Left ventricle myocardium inferior (tissue), 1 donor: ENCODE data around the gene TMEM30B. TPM values are rescaled to one million over a fixed set of nuclear protein-coding genes. Genes with fewer than 3 reads are reported as not detected.

ENCODE experiments used
- DNase-seq: peaks from one replicate; pipeline ENCODE4 v3.0.0-alpha.2; 2020
- H3K27ac ChIP-seq: fragments of 200-600 bp; replicated peaks from 2 replicates; pipeline ENCODE4 v1.8.0; 2021
- H3K27me3 ChIP-seq: fragments of 200-600 bp; 2 replicates; pipeline ENCODE4 v1.8.0; 2021; ENCODE audit warnings: low read depth
- H3K36me3 ChIP-seq: fragments of 200-600 bp; 2 replicates; pipeline ENCODE4 v1.8.0; 2021
- H3K4me1 ChIP-seq: fragments of 200-600 bp; 2 replicates; pipeline ENCODE4 v1.8.0; 2021
- H3K4me3 ChIP-seq: fragments of 200-600 bp; 2 replicates; pipeline ENCODE4 v1.8.0; 2021; ENCODE audit warnings: mild to moderate bottlenecking, moderate library complexity
- H3K9me3 ChIP-seq: fragments of 200-600 bp; replicated peaks from 2 replicates; pipeline ENCODE4 v1.8.0; 2021
- intact Hi-C: fragments of 100-400 bp; cut with micrococcal nuclease; formaldehyde crosslinking; loops from one replicate; pipeline ENCODE4 v1.11.0; 2022
- total RNA-seq: library from RNA; stranded (reverse); fragmentation: NEBNext Ultra II Directional; extraction: Animal tissue kit (Norgen Biotek cat#: 25700); gene quantifications from one replicate; pipeline ENCODE4 v1.2.1, GENCODE V29; 2021
- TF ChIP-seq, protein P1 (sequence below): fragments of 200-600 bp; IDR thresholded peaks from 2 replicates; pipeline ENCODE4 v1.8.0; 2021; ENCODE audit warnings: antibody characterized with exemption, mild to moderate bottlenecking, borderline replicate concordance
- donor health status: DM: no; HTN: yes; CAD: no; lungs with severe emphysema.

The TMEM30B gene
- total RNA-seq, 1 donor from 2014 or later = 0.22 TPM

DNA sequence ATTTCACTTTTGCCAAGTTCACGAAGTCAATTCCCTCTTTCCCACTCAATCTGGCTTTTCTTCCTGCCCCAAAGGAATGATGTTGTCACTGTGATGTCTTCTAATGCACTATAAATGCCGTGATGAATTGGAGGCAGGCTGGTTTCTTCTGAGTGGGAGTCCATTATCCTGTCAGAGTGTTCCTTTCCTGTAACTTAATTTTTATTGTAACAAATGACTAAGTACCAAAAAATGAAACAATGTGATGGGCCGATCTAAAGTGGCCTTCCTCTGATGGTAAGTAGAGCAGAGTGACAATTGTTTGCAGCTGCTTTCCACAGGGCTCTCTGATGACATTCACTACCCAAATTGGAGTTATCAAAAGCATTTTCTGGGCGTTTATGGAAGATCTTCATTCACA is 22.2 kb downstream of the TMEM30B start:
- intact Hi-C loops = loop anchor here (10.0 kb wide), 1 partner anchor 234 kb away; no protein-coding TSS in a partner anchor
- H3K27ac ChIP-seq = no peak overlapping the region
- H3K4me3 ChIP-seq = no peak overlapping the region
- no peak for DNase-seq
- H3K4me1 ChIP-seq = no peaks in the 10 kb centered on the region
- no peaks in the 10 kb centered on the region for H3K36me3 ChIP-seq
- no peaks in the 10 kb centered on the region for H3K9me3 ChIP-seq
- TF ChIP-seq, protein P1, sequence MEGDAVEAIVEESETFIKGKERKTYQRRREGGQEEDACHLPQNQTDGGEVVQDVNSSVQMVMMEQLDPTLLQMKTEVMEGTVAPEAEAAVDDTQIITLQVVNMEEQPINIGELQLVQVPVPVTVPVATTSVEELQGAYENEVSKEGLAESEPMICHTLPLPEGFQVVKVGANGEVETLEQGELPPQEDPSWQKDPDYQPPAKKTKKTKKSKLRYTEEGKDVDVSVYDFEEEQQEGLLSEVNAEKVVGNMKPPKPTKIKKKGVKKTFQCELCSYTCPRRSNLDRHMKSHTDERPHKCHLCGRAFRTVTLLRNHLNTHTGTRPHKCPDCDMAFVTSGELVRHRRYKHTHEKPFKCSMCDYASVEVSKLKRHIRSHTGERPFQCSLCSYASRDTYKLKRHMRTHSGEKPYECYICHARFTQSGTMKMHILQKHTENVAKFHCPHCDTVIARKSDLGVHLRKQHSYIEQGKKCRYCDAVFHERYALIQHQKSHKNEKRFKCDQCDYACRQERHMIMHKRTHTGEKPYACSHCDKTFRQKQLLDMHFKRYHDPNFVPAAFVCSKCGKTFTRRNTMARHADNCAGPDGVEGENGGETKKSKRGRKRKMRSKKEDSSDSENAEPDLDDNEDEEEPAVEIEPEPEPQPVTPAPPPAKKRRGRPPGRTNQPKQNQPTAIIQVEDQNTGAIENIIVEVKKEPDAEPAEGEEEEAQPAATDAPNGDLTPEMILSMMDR = no peak
- H3K27me3 ChIP-seq = peaks cover 14% of the 10 kb centered on the region

DNA sequence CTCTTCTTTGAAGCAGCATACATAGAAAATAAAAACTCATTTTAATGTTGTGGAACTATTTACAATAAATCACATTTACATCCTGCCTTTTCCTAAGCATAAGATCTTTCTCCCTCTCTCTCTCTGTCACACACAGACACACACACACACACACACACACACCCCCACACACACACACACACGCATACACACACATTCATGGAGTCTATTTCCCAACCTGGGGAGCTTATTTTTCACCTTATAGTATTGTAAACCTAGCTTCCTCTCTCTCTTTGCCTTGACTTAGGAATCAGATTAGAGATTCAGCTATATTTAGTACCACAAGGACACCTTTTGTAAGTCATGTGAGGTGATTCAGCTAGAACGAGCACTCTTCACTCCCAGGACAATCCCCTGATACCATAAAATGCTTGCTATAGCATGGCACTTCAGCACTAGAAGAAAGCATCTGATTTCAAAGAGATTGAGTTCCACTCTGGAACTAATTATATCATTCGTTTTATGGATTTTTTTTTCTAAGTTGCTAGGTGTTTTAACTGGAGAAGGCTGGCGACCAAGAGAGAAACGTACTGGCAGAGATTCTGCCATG is 23.6 kb downstream of the TMEM30B start:
- no peak overlapping the region for H3K27ac ChIP-seq
- no peaks in the 10 kb centered on the region for H3K9me3 ChIP-seq
- H3K27me3 ChIP-seq = peaks cover 8% of the 10 kb centered on the region
- TF ChIP-seq, protein P1 = no peak
- no peaks in the 10 kb centered on the region for H3K4me1 ChIP-seq
- DNase-seq = no peak
- intact Hi-C loops = loop anchor here (10.0 kb wide), 1 partner anchor 233 kb away; no protein-coding TSS in a partner anchor
- H3K4me3 ChIP-seq = no peak overlapping the region
- no peaks in the 10 kb centered on the region for H3K36me3 ChIP-seq

DNA sequence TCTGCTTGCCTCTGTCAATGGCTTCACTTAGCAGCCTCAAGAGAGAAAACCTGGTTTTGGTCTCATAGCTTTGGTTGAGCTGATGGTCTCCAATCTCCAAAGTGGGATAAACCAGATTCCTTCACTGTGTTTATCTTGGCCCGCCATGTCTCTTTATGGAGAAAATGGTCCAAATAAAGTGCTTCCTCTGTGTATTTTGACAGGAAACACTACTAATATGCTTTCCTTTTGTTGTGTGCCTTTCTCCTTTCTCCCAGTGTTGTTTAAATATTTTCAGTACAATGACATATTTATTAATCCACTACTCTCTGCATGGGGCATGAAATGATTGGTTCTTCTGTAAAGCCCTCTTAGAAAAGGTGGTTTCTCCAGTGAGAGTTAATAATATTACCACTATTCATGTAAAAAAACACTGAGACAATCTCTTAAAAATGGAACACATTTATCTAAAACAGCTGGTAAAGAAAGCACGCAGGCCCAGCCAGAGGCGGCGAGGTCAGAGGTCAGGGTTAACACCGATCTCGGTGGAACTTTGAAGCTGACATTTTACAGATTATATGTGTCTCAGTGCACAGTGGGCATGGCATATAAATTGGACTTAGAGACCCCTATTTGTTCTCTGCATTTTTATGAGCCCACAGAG is 24.2 kb downstream of the TMEM30B start:
- Histone ChIP-seq H3K27ac (no peak overlapping the region), H3K4me1 (no peaks in the 10 kb centered on the region), H3K36me3 (no peaks in the 10 kb centered on the region), H3K4me3 (no peak overlapping the region), H3K9me3 (no peaks in the 10 kb centered on the region), H3K27me3 (peaks cover 8% of the 10 kb centered on the region)
- DNase-seq = no peak
- TF ChIP-seq, protein P1 = no peak
- intact Hi-C loops = loop anchor here (10.0 kb wide), 1 partner anchor 232 kb away; no protein-coding TSS in a partner anchor

DNA sequence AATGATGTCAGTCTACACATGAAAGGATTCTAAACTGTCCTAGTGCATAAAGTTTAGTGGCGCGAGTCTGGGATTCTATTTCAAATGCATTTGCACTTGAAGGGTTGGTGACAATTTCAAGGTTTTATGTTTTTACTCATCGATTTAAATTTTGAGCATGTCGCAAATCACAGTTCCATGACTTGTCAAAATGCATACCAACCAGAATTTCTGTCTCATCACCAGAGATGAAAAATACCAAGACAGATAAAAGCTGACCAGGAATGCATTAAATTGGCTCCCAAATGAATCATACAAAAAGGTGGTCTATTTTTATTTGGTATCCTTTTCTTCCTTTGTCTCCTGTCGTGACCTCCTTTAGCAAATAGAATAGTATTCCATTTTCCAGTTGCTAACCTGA is 25.2 kb downstream of the TMEM30B start:
- H3K9me3 ChIP-seq = no peaks in the 10 kb centered on the region
- H3K27ac ChIP-seq = no peak overlapping the region
- no peaks in the 10 kb centered on the region for H3K4me1 ChIP-seq
- H3K36me3 ChIP-seq = no peaks in the 10 kb centered on the region
- H3K27me3 ChIP-seq = peaks cover 5% of the 10 kb centered on the region
- TF ChIP-seq, protein P1 = no peak
- no peak overlapping the region for H3K4me3 ChIP-seq
- DNase-seq = no peak
- intact Hi-C loops = loop anchor here (10.0 kb wide), 1 partner anchor 231 kb away; no protein-coding TSS in a partner anchor

DNA sequence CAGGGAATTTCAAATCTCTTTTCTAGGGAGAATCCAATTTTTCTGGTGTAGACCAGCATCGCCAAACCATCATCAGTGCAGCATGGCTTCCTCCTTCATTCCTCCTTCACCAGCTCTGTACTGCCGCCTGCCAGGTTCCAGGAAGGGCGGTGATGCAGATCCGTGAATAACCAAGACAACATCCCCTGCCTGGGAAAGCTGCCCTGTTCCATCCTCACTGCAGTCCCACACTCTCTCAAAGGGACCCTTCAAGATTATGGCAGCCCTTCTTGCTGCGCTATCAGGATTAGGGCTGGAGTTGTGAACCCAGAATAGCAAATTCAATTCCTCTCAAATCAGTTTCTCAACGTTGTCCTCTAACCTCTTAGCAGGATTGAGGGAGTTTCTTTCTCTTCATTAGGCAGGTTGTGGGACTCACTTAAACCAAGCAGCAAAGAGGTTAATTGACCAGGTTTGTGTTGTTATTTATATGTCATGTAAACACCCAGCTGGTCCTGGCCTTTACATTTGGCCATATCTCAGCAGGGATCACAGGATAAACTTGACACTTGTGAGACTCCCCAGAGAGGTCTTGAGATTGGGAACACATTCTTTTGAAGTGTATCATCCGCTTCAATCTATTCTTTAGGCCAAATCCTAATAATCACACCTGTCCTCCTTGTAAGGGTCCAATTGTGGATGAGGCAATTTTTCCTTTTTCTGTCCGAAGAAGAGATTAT is 26.2 kb downstream of the TMEM30B start:
- Histone ChIP-seq H3K27ac (no peak overlapping the region), H3K36me3 (no peaks in the 10 kb centered on the region), H3K4me3 (no peak overlapping the region), H3K27me3 (no peaks in the 10 kb centered on the region), H3K4me1 (no peaks in the 10 kb centered on the region), H3K9me3 (no peaks in the 10 kb centered on the region)
- TF ChIP-seq, protein P1 = no peak
- no peak for DNase-seq
- intact Hi-C loops = loop anchor here (5.0 to 10.0 kb wide), 3 partner anchors 230 to 903 kb away; no protein-coding TSS in a partner anchor
